Measurements from ENCODE around the gene SLC5A10. TPM values are rescaled to one million over a fixed set of nuclear protein-coding genes. Genes with fewer than 3 reads are reported as not detected.

SLC5A10 gene
- polyA plus RNA-seq, 1 donor (not counting 4 experiments of a cell fraction or from before 2014, with no cell fraction given), result not detected

- peaks cover 14% of the 10 kb centered on the region for H3K9me1 ChIP-seq (ENCODE audit: control insufficient read depth, extremely low read depth, insufficient read depth, low read length)
- no peaks in the 10 kb centered on the region for H3K27me3 ChIP-seq (ENCODE audit: control insufficient read depth, extremely low read depth, insufficient read depth, low read length)
- peak; percentile 78 for FAIRE-seq
- H3K27ac ChIP-seq (ENCODE audit: control insufficient read depth, insufficient read depth, low read length), result peak overlapping the region; percentile 63
- peak overlapping the region; percentile 37 for H3K4me2 ChIP-seq (ENCODE audit: control insufficient read depth, extremely low read depth, insufficient read depth, low read depth, low read length)
- TF ChIP-seq EZH2 (IDR thresholded peaks at IDR 0.05; ENCODE audit: low read length) (no peak), CTCF (optimal IDR thresholded peaks at IDR 0.05 in 1 of 3, IDR thresholded peaks at IDR 0.05 in 1 of 3, conservative IDR thresholded peaks at IDR 0.05 in 1 of 3; ENCODE audit: extremely low read depth in 1 of 3, insufficient read depth in 2 of 3, low read length in 3 of 3) (no peak)
- no peak overlapping the region for H2AFZ ChIP-seq (ENCODE audit: control insufficient read depth, low read length)
- no peaks in the 10 kb centered on the region for H3K9me3 ChIP-seq (ENCODE audit: control insufficient read depth, low read depth, low read length)
- DNase-seq (ENCODE audit: low read depth, low spot score), result no peak
- peaks cover 5% of the 10 kb centered on the region for H3K79me2 ChIP-seq (ENCODE audit: control insufficient read depth, insufficient read depth, low read length)
- peaks cover 2% of the 10 kb centered on the region for H4K20me1 ChIP-seq (ENCODE audit: control insufficient read depth, extremely low read depth, insufficient read depth, low read length)
- H3K4me1 ChIP-seq (ENCODE audit: control insufficient read depth, extremely low read depth, insufficient read depth, low read length), result peaks cover 38% of the 10 kb centered on the region
- dilution Hi-C loops (cut with MboI; ENCODE audit: extremely low pct_ligation_motif_present, low sequenced_read_pairs), result no loop called here
- peak overlapping the region; percentile 54 for H3K9ac ChIP-seq (ENCODE audit: control insufficient read depth, extremely low read depth, insufficient read depth, low read length)
- peaks cover 14 to 36% of the 10 kb centered on the region in 2 experiments for H3K36me3 ChIP-seq (ENCODE audit: control insufficient read depth in 2 of 2, extremely low read depth in 1 of 2, insufficient read depth in 2 of 2, low read length in 2 of 2)
- no peak overlapping the region for H3K4me3 ChIP-seq (ENCODE audit: control insufficient read depth in 2 of 3, extremely low read depth in 1 of 3, insufficient read depth in 2 of 3, low read depth in 1 of 3, low read length in 3 of 3)
Observed at GRCh38 chr17:18967916-18968315, 16.0 kb downstream of the SLC5A10 start.

GRCh38 chr17:18968345-18968744, 16.4 kb downstream of the SLC5A10 start:
- Histone ChIP-seq H2AFZ (ENCODE audit: control insufficient read depth, low read length) (no peak overlapping the region), H3K9me1 (ENCODE audit: control insufficient read depth, extremely low read depth, insufficient read depth, low read length) (peaks cover 16% of the 10 kb centered on the region), H3K9me3 (ENCODE audit: control insufficient read depth, low read depth, low read length) (no peaks in the 10 kb centered on the region), H3K36me3 (ENCODE audit: control insufficient read depth in 2 of 2, extremely low read depth in 1 of 2, insufficient read depth in 2 of 2, low read length in 2 of 2) (peaks cover 18 to 40% of the 10 kb centered on the region in 2 experiments), H3K4me2 (ENCODE audit: control insufficient read depth, extremely low read depth, insufficient read depth, low read depth, low read length) (peak overlapping the region; percentile 37), H3K4me3 (ENCODE audit: control insufficient read depth in 2 of 3, extremely low read depth in 1 of 3, insufficient read depth in 2 of 3, low read depth in 1 of 3, low read length in 3 of 3) (no peak overlapping the region), H4K20me1 (ENCODE audit: control insufficient read depth, extremely low read depth, insufficient read depth, low read length) (peaks cover 2% of the 10 kb centered on the region), H3K9ac (ENCODE audit: control insufficient read depth, extremely low read depth, insufficient read depth, low read length) (peak overlapping the region; percentile 54), H3K4me1 (ENCODE audit: control insufficient read depth, extremely low read depth, insufficient read depth, low read length) (peaks cover 38% of the 10 kb centered on the region), H3K79me2 (ENCODE audit: control insufficient read depth, insufficient read depth, low read length) (peaks cover 9% of the 10 kb centered on the region), H3K27ac (ENCODE audit: control insufficient read depth, insufficient read depth, low read length) (peak overlapping the region; percentile 63), H3K27me3 (ENCODE audit: control insufficient read depth, extremely low read depth, insufficient read depth, low read length) (no peaks in the 10 kb centered on the region)
- FAIRE-seq (no peak), DNase-seq (ENCODE audit: low read depth, low spot score) (no peak)
- TF ChIP-seq CTCF (optimal IDR thresholded peaks at IDR 0.05 in 1 of 3, IDR thresholded peaks at IDR 0.05 in 1 of 3, conservative IDR thresholded peaks at IDR 0.05 in 1 of 3; ENCODE audit: extremely low read depth in 1 of 3, insufficient read depth in 2 of 3, low read length in 3 of 3) (no peak), EZH2 (IDR thresholded peaks at IDR 0.05; ENCODE audit: low read length) (no peak)
- dilution Hi-C loops (cut with MboI; ENCODE audit: extremely low pct_ligation_motif_present, low sequenced_read_pairs), result no loop called here

Data from keratinocyte (primary cell).